ENCODE measurements around the gene MAS1. TPM values are rescaled to one million over a fixed set of nuclear protein-coding genes. Genes with fewer than 3 reads are reported as not detected.
"Not testable (repeated sequence)": the region's sequence is repeated elsewhere in the genome, so short reads cannot be mapped to it uniquely, and the experiment has no call there.

Gene MAS1
- total and polyA plus RNA-seq, 9 of the 15 experiments (the other 6 are each of a cell fraction or from before 2014, with no cell fraction given) = not detected

GRCh38 chr6:159848552-159848951 is 42.2 kb upstream of the MAS1 start:
- in situ Hi-C loops (cut with MboI); H3K4me3 ChIP-seq; ATAC-seq; FAIRE-seq; H3K4me2 ChIP-seq (ENCODE audit: insufficient read depth, low read length); H3K79me2 ChIP-seq (ENCODE audit: control insufficient read depth, insufficient read depth, low read length); H3K9ac ChIP-seq (ENCODE audit: insufficient read depth in 1 of 2, low read depth in 2 of 2, low read length in 2 of 2); POLR2A ChIA-PET; BruUV-seq (replicated peaks); H3K4me1 ChIP-seq (replicated peaks in 1 of 2; ENCODE audit: control insufficient read depth in 2 of 2, insufficient read depth in 2 of 2, low read length in 2 of 2); DNase-seq (ENCODE audit: extremely low read depth in 1 of 4, low spot score in 3 of 4); intact Hi-C loops (cut with micrococcal nuclease); H3K9me1 ChIP-seq (ENCODE audit: control insufficient read depth, insufficient read depth, low read length); H3K36me3 ChIP-seq (ENCODE audit: control insufficient read depth, insufficient read depth, low read length); H4K20me1 ChIP-seq (replicated peaks; ENCODE audit: control insufficient read depth, insufficient read depth, low read length); H3K9me3 ChIP-seq (replicated peaks; ENCODE audit: control insufficient read depth, insufficient read depth, low read depth, low read length); H2AFZ ChIP-seq (ENCODE audit: low read depth, low read length); H3K27ac ChIP-seq (ENCODE audit: extremely low read depth, low read depth, low read length); CTCF ChIA-PET (ENCODE audit: low intra/inter-chr PET ratio): not testable (repeated sequence)
- WGBS (ENCODE audit: insufficient coverage, low coverage, missing lambda C conversion rate) = 2% methylated on average over 5 of the region's 5 CpGs
- TF ChIP-seq, protein P1, sequence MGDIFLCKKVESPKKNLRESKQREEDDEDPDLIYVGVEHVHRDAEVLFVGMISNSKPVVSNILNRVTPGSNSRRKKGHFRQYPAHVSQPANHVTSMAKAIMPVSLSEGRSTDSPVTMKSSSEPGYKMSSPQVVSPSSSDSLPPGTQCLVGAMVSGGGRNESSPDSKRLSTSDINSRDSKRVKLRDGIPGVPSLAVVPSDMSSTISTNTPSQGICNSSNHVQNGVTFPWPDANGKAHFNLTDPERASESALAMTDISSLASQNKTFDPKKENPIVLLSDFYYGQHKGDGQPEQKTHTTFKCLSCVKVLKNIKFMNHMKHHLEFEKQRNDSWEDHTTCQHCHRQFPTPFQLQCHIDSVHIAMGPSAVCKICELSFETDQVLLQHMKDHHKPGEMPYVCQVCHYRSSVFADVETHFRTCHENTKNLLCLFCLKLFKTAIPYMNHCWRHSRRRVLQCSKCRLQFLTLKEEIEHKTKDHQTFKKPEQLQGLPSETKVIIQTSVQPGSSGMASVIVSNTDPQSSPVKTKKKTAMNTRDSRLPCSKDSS (IDR thresholded peaks at IDR 0.05; ENCODE audit: low read depth, partially characterized antibody) = peak; percentile 74
- TF ChIP-seq TRIM28 (IDR thresholded peaks at IDR 0.05) (peak; percentile 67; the same call in 1 of the 2 replicates), ZFP36 (IDR thresholded peaks at IDR 0.05; ENCODE audit: low read depth, low read length, partially characterized antibody) (peak; percentile 62)
- peaks cover 22 to 26% of the 10 kb centered on the region in 2 experiments; a peak in 4 of 5 replicates for H3K27me3 ChIP-seq (ENCODE audit: control insufficient read depth in 2 of 2, insufficient read depth in 2 of 2, low read length in 2 of 2)

DNA sequence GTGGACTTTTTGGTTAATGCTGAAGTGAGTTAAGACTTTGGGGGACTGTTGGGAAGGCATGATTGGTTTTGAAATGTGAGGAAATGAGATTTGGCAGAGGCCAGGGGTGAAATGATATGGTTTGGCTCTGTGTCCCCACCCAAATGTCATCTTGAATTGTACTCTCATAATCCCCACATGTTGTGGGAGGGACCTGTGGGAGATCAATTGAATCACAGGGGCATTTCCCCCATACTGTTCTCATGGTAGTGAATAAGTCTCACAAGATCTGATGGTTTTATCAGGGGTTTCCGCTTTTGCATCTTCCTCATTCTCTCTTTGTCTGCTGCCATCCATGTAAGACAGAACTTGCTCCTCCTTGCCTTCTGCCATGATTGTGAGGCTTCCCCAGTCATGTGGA is 40.9 kb upstream of the MAS1 start:
- 0% methylated on average over 1 of the region's 1 CpG for WGBS (ENCODE audit: insufficient coverage, low coverage, missing lambda C conversion rate)
- POLR2A ChIA-PET; H3K27ac ChIP-seq (ENCODE audit: extremely low read depth, low read depth, low read length): not testable (repeated sequence)

More for the DNA sequence above, 40.9 kb upstream of the MAS1 start:
- intact Hi-C loops (cut with micrococcal nuclease) = loop anchor here (5.0 kb wide), 1 partner anchor 128 kb away; no protein-coding TSS in a partner anchor
- H3K4me2 ChIP-seq (ENCODE audit: insufficient read depth, low read length); CTCF ChIA-PET (ENCODE audit: low intra/inter-chr PET ratio); BruUV-seq (replicated peaks); H3K9me3 ChIP-seq (replicated peaks; ENCODE audit: control insufficient read depth, insufficient read depth, low read depth, low read length); H3K4me1 ChIP-seq (replicated peaks in 1 of 2; ENCODE audit: control insufficient read depth in 2 of 2, insufficient read depth in 2 of 2, low read length in 2 of 2); H3K9ac ChIP-seq (ENCODE audit: insufficient read depth in 1 of 2, low read depth in 2 of 2, low read length in 2 of 2); H2AFZ ChIP-seq (ENCODE audit: low read depth, low read length); H3K36me3 ChIP-seq (ENCODE audit: control insufficient read depth, insufficient read depth, low read length); H4K20me1 ChIP-seq (replicated peaks; ENCODE audit: control insufficient read depth, insufficient read depth, low read length); FAIRE-seq; in situ Hi-C loops (cut with MboI); H3K79me2 ChIP-seq (ENCODE audit: control insufficient read depth, insufficient read depth, low read length); DNase-seq (ENCODE audit: extremely low read depth in 1 of 4, low spot score in 3 of 4); H3K4me3 ChIP-seq; H3K9me1 ChIP-seq (ENCODE audit: control insufficient read depth, insufficient read depth, low read length); ATAC-seq: not testable (repeated sequence)
- peaks cover 16 to 20% of the 10 kb centered on the region in 2 experiments; a peak in 4 of 5 replicates for H3K27me3 ChIP-seq (ENCODE audit: control insufficient read depth in 2 of 2, insufficient read depth in 2 of 2, low read length in 2 of 2)

Measured in K562 (cell line).